HG02938 (cell line): ENCODE results near the gene MAML3.

Source experiments
- ATAC-seq: cut with Tn5 transposase; IDR thresholded peaks from one replicate; pipeline ENCODE4 v1.9.1; 2021; ENCODE audit warnings: mild to moderate bottlenecking, moderate library complexity; ENCODE audit not compliant: unreplicated experiment

Gene MAML3

GRCh38 chr4:140012688-140013486, 141.1 kb downstream of the MAML3 start:
- no peak for ATAC-seq

DNA sequence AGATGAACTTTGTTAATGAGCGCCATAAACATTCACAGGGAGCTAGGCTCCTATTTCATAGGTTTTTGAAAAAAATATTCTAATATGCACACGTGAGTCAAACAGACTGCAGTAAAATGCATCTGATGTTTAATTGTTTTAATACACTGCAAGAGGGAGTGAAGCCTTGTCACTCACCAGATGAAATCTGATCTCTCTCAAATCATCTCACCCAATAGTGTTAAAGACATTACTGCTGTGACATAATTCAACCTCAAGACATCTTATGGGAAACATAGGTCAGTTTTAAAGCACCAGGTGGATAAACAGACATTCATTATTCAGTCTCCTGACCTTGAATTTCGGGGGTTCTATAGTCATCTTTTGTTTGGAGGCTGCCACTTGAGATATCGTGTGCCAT, 148.3 kb downstream of the MAML3 start:
- ATAC-seq: no peak

- ATAC-seq: no peak
Observed at GRCh38 chr4:140004922-140005627, 148.9 kb downstream of the MAML3 start.

- ATAC-seq: no peak
Observed at GRCh38 chr4:140004549-140004895, 149.5 kb downstream of the MAML3 start.

- ATAC-seq: no peak
Observed at GRCh38 chr4:140003876-140004548, 150.0 kb downstream of the MAML3 start.

DNA sequence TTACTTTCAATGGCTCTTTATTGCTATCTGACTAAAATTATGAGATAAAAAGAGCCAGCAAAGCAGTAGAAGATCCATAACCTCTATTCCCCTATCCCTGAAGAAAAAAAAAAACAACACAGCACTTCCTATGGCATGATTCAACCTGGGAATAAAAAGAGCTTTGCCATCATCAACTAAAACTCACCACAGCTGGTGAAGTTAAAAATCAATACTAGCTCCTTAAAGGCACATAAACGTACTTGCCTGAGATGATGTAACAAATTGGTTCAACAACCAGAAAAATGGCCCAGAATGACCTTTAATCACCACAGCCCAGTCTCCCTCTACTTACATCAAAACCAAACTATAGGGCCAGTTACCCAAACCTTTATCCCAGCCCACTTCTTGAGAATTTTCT, 153.8 kb downstream of the MAML3 start:
- no peak for ATAC-seq

GRCh38 chr4:139988863-139989765, 164.9 kb downstream of the MAML3 start:
- no peak for ATAC-seq

- ATAC-seq: no peak
Observed at GRCh38 chr4:139987502-139987850, 166.5 kb downstream of the MAML3 start.

DNA sequence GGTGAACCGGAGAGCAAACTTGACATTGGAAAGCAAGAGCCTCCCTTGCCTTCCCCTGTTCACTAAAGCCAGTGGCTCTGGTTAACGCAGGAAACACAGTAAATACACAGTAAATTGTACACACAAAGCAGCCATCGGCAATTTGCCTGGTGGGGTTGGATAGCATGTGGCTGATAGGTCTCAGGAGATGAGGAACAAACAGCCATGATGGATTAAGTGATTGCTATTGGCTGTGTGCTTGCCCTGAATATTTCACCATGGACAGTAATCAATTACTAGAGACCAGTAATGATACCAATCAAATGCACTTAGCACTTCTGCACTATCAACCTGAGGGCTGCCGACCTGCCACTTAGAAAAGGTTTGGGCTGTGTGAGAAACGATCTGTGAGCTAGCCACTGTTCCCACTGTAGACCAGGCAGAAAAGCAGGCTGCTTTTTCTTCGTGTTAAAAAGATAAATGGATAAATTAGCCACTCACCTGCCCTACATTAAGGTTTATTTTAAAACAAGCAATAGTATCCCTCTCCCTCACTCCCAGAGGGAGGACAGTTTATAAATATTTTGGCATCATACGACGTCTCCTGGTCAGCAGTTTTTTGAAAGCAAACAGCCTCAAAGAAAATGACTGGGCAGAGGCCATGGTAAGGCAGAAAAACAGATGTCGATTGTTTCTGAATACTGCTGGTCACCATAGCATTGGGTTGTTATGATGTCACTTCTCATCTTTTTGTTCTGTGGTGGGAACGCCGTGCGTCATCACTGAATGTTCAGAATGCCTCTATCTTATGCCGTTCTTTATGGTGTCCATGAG, 167.1 kb downstream of the MAML3 start:
- no peak for ATAC-seq

DNA sequence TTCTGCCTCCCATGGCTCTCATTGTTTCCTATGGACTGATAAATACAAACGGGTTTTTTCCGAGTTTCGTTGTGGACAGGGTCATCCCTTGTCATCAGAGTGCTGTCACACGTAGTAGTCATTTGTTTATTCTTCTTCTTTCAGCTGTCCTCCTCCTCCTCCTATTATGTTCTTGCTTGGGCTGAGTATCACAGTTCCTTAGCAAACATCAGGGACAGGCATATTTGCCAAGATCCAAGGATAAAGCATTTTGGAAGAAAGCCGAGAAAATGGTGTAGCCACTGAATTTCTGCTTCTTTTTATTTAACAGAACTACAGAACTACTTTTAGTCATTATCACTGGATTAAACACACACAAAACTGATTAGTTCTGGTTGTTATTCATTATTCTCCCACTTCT, 167.9 kb downstream of the MAML3 start:
- ATAC-seq: no peak

DNA sequence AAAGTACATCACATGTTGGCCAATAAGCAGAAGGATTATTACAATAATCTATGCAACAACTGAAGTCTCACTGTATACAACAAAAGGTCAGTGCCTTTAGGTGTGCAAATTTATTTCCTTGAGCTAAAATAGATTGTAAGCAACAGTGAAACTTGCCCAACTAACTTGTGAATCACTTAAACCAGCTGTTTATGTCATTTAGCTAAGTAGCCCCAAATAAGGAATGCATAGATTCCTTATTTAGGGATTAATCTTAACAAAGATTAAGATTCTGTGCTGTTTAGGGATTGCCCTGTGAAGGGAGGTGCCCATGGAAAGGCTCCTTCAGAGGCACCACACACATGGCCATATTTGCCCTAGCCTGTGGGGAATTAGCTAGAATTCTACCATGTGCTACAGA, 168.6 kb downstream of the MAML3 start:
- no peak for ATAC-seq

DNA sequence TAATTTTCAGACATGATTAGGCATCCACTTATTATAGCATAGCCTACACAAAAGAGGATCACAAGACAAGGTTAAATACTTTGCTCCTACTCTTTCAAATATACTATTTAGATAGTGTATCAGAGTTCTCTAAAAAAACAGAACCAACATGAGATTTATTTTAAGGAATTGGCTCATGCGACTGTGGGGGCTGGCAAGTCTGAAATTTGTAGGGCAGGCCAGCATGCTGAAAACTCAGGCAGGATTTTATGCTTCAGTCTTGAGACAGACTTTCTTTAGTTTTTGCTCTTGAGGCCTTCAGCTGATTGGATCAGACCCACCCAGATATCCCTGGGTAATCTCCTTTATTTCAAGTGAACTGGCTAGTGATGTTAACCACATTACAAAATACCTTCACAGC, 169.5 kb downstream of the MAML3 start:
- no peak for ATAC-seq

DNA sequence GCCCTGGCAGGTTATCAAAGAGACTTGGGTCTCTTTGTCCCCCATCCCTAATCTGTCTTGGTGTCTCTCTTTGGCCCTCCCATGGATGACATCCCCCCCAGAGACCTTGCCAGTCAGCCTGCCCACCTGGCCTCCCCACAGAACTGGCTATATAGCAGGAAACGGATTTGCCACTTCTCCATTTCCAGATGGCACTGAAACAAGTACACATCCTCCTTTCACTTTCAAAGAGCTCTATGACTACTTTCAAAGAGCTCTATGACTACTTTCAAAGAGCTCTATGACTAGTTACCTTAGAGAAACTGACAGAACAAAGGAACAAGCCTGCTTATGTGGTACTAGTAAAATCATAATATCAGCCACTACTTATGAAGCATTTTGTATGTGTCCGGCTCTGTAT, 175.3 kb downstream of the MAML3 start:
- peak; percentile 98 for ATAC-seq

GRCh38 chr4:139977838-139978609, 176.0 kb downstream of the MAML3 start:
- ATAC-seq: peak; percentile 42

- no peak for ATAC-seq
Observed at GRCh38 chr4:139975830-139976272, 178.1 kb downstream of the MAML3 start.

GRCh38 chr4:139973616-139974015, 180.4 kb downstream of the MAML3 start:
- ATAC-seq: no peak

GRCh38 chr4:139973015-139973414, 181.0 kb downstream of the MAML3 start:
- ATAC-seq: no peak

DNA sequence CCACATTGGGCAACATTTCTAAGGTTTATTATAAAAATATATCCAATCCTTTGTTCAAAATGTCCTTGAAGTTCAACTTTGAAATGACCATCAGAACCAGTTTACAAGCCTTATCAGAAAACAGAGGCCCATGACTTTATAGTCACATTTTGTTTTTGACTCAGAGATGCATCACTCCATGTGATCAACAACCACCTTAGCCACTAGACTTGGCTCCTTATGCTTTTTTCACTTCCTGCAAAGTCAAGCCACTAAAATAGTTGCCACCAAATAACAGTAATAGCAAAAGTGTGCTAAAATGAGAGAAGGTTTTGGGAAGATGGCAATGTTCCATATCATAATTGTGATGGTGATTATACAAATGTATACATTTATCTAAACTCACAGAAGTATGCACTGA, 181.7 kb downstream of the MAML3 start:
- no peak for ATAC-seq

- ATAC-seq: no peak
Observed at GRCh38 chr4:139971111-139971510, 182.9 kb downstream of the MAML3 start.
